GM20000 (cell line): ENCODE measurements around the gene DNLZ.

Experiments
- DNase-seq: peaks from one replicate; pipeline ENCODE4 v3.0.0; 2012; ENCODE audit warnings: low spot score
- CTCF ChIP-seq: IDR thresholded peaks from 2 replicates; pipeline ENCODE4 v1.5.1; 2012; ENCODE audit warnings: mild to moderate bottlenecking, control low read depth; ENCODE audit errors: extremely low read depth, missing control alignments

DNLZ gene

DNA sequence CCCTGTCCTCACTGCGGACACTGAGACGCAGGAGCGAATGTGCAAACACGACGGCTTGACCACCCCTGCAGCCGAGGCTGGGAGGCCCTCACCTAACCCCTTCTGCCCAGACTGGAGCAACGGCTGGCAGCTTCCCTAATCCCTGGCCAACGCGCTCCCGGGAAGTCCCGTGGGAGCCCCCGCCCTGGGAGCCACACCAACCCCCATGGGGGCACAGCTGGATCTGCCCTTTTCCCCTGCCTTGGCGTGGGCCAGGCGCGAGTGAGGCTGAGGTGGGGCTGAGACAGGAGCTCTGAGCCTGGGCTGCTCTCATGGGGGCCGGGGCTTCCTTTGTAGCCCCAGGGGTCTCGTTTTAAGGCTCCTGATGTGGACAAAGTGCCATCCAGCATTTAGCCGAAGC is 4.6 kb upstream of the DNLZ start:
- no peak for DNase-seq
- TF ChIP-seq CTCF = no peak

GRCh38 chr9:136367296-136368145 is 4.0 kb upstream of the DNLZ start:
- no peak for TF ChIP-seq CTCF

DNA sequence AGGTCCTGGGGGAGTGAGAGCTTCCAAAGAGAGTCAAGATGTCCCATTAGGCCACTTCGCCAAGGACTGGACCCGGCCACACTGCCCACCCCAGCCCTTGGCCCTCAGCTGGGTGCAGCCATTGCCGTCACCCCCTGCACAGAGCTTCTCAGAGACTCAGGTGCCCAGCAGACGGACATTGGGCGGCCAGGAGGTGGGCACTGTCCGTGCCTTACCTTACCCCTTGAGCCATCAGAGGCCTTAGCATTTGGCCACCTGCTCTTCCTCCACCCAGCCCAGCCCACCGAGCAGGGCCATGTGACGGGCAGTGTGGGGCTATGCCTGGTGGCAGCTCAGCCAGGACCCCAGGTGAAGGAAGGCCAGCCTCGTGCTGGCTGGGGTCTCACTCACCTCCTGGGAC is 3.3 kb upstream of the DNLZ start:
- no peak for DNase-seq
- TF ChIP-seq CTCF = no peak

More at GRCh38 chr9:136367296-136368145, 4.0 kb upstream of the DNLZ start:
- DNase-seq = no peak

- TF ChIP-seq CTCF = no peak
- no peak for DNase-seq
Measured at GRCh38 chr9:136365775-136366222, 2.3 kb upstream of the DNLZ start.

DNA sequence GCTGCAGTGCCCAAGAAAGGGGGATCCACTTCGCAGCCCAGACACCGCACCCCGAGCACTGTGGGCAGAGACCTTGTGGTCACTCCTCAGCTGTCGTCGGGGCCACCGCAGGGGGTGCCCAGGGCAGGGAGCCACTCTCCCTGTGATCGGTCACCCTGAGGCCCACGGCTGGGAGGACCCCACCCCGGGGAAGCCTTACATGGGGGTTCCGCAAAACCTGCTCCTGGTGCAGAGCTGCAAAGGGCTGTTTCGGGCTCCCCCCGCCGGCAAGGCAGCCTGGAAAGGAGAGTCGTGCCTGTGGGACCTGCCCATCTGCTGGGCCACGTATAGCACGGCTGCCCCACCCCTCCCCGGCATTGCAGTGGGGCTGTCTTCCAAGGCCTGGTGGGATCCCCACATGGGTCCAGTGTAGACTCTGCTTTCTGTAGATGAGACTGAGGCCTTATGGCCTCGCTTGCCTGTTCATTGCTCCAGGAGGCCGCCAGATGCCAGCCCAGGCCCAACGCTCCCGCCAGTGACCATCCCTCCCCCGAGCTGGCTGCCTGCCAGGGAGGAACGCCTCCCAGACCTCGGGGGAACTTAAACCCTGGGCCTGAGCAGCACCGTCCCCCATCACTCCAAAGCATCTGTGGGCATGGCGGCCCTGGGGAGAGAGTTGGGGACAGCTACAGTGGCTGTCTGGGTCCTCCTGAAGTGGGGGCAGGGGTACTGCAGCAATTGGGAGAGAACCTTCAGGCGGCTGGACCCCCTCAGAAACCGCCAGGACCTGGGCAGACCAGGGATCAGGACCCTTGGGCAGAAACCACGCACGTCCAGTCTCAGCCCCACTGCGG is 1.6 kb upstream of the DNLZ start:
- TF ChIP-seq CTCF = no peak
- no peak for DNase-seq

- no peak for DNase-seq
- no peak for TF ChIP-seq CTCF
Measured at GRCh38 chr9:136363949-136364748, 605 bp upstream of the DNLZ start.
